IMR-90 (cell line): ENCODE data around the gene PNMA8B. TPM values are rescaled to one million over a fixed set of nuclear protein-coding genes. Genes with fewer than 3 reads are reported as not detected.

Experiments
- ATAC-seq: fragments of 200-7000 bp; cut with Tn5 transposase; 2 replicates; pipeline ENCODE4 v1.9.1; 2020; ENCODE audit warnings: low read depth, mild to moderate bottlenecking, moderate library complexity
- BruUV-seq: library from RNA; stranded (reverse); fragments of 400-500 nt; replicated peaks from 2 replicates; lab custom pipeline; 2021; lab: Mats Ljungman, UMichigan
- CTCF ChIA-PET: fragments of 300-600 bp; formaldehyde crosslinking; extraction: SDS; loops from one replicate; lab custom pipeline; 2021; ENCODE audit warnings: antibody characterized with exemption; lab: Yijun Ruan, JAX
- POLR2A ChIA-PET: fragments of 300-600 bp; sonication (Branson Sonifier 250); formaldehyde crosslinking; loops from one replicate; lab custom pipeline; 2022; ENCODE audit warnings: antibody characterized with exemption; ENCODE audit not compliant: unreplicated experiment; lab: Charles Lee
- DNase-seq: peaks from one replicate; pipeline ENCODE4 v3.0.0; 2013
- H2AFZ ChIP-seq: replicated peaks from 2 replicates; pipeline ENCODE3; 2013; ENCODE audit warnings: low read length, mild to moderate bottlenecking; ENCODE audit not compliant: poor library complexity
- H2AK5ac ChIP-seq: 2 replicates; pipeline ENCODE4 v1.6.1; 2013; ENCODE audit warnings: low read depth, low read length, inconsistent platforms
- H2AK9ac ChIP-seq: replicated peaks from 2 replicates; pipeline ENCODE3; 2013; ENCODE audit warnings: mild to moderate bottlenecking, low read depth, low read length, moderate library complexity; ENCODE audit not compliant: poor library complexity
- H2BK120ac ChIP-seq: 2 replicates; pipeline ENCODE4 v1.6.1; 2013; ENCODE audit warnings: low read depth, low read length, inconsistent platforms
- H2BK15ac ChIP-seq: 3 replicates; pipeline ENCODE4 v1.6.1; 2013; ENCODE audit warnings: low read depth, low read length, inconsistent platforms
- H2BK20ac ChIP-seq: 2 replicates; pipeline ENCODE4 v1.6.1; 2013; ENCODE audit warnings: low read depth, mild to moderate bottlenecking, inconsistent platforms, low read length, moderate library complexity
- H2BK5ac ChIP-seq: 2 replicates; pipeline ENCODE4 v1.6.1; 2013; ENCODE audit warnings: mild to moderate bottlenecking, low read depth, low read length, inconsistent platforms; ENCODE audit not compliant: poor library complexity, severe bottlenecking
- H3K14ac ChIP-seq: replicated peaks from 2 replicates; pipeline ENCODE4 v1.6.1; 2013; ENCODE audit warnings: low read depth, low read length, inconsistent platforms
- H3K18ac ChIP-seq: 2 replicates; pipeline ENCODE4 v1.6.1; 2013; ENCODE audit warnings: low read depth, low read length, control low read depth
- H3K23ac ChIP-seq: 2 replicates; pipeline ENCODE4 v1.6.1; 2013; ENCODE audit warnings: low read depth, low read length, inconsistent platforms
- H3K27ac ChIP-seq: 2 replicates; pipeline ENCODE4 v1.5.1; 2013; ENCODE audit warnings: mild to moderate bottlenecking, control low read depth, low read length; ENCODE audit not compliant: insufficient read depth
- H3K27me3 ChIP-seq: 2 replicates; pipeline ENCODE4 v1.6.1; 2013; ENCODE audit warnings: low read length; ENCODE audit not compliant: control insufficient read depth, insufficient read depth
- H3K36me3 ChIP-seq: 2 replicates; pipeline ENCODE4 v1.6.1; 2013; ENCODE audit warnings: low read length, mixed read lengths; ENCODE audit not compliant: control insufficient read depth, insufficient read depth
- H3K4ac ChIP-seq: 2 replicates; pipeline ENCODE4 v1.6.1; 2013; ENCODE audit warnings: low read depth, low read length, inconsistent platforms
- H3K4me1 ChIP-seq: 2 replicates; pipeline ENCODE4 v1.6.1; 2013; ENCODE audit warnings: low read length, mixed read lengths; ENCODE audit not compliant: control insufficient read depth, insufficient read depth
- H3K4me2 ChIP-seq: 2 replicates; pipeline ENCODE4 v1.6.1; 2013; ENCODE audit warnings: low read depth, mild to moderate bottlenecking, control low read depth, low read length, moderate library complexity
- H3K4me3 ChIP-seq: 2 replicates; pipeline ENCODE4 v1.5.1; 2013; ENCODE audit warnings: low read depth, mild to moderate bottlenecking, control low read depth, low read length, moderate library complexity; ENCODE audit not compliant: insufficient read depth
- H3K56ac ChIP-seq: 2 replicates; pipeline ENCODE4 v1.6.1; 2013; ENCODE audit warnings: low read length, inconsistent platforms; ENCODE audit not compliant: insufficient read depth; ENCODE audit errors: extremely low read depth
- H3K79me1 ChIP-seq, 2 experiments: 2 replicates each; pipeline ENCODE4 v1.6.1; 2013; ENCODE audit warnings: low read length in 2 of 2, inconsistent platforms in 1 of 2, low read depth in 1 of 2
- H3K9ac ChIP-seq: 2 replicates; pipeline ENCODE4 v1.6.1; 2013; ENCODE audit warnings: low read depth, low read length, control low read depth
- H3K9me1 ChIP-seq: 2 replicates; pipeline ENCODE4 v1.6.1; 2013; ENCODE audit warnings: low read length, inconsistent platforms; ENCODE audit not compliant: insufficient read depth
- H3K9me3 ChIP-seq: 2 replicates; pipeline ENCODE4 v1.6.1; 2013; ENCODE audit warnings: low read length; ENCODE audit not compliant: control insufficient read depth, insufficient read depth
- H4K20me1 ChIP-seq: 2 replicates; pipeline ENCODE4 v1.6.1; 2013; ENCODE audit warnings: low read length, inconsistent platforms; ENCODE audit not compliant: insufficient read depth
- H4K5ac ChIP-seq: 2 replicates; pipeline ENCODE4 v1.6.1; 2013; ENCODE audit warnings: mild to moderate bottlenecking, low read depth, low read length, control low read depth
- H4K8ac ChIP-seq, 2 experiments: 2 replicates each; pipeline ENCODE4 v1.6.1; 2013; ENCODE audit warnings: low read depth in 2 of 2, low read length in 2 of 2, control low read depth in 1 of 2, inconsistent platforms in 1 of 2
- H4K91ac ChIP-seq: 2 replicates; pipeline ENCODE4 v1.6.1; 2013; ENCODE audit warnings: low read depth, low read length, inconsistent platforms; ENCODE audit not compliant: insufficient read depth
- BHLHE40 ChIP-seq: fragments of 150-350 bp; IDR thresholded peaks from 2 replicates; pipeline ENCODE4 v1.6.1; 2016; ENCODE audit warnings: mild to moderate bottlenecking, low read depth, low read length
- CTCF ChIP-seq: conservative IDR thresholded peaks from 2 replicates; pipeline ENCODE4 v1.5.1; 2012; ENCODE audit warnings: mild to moderate bottlenecking, low read depth, low read length, improper control_type of control experiment
- FOS ChIP-seq: fragments of 150-350 bp; IDR thresholded peaks from 2 replicates; pipeline ENCODE4 v1.6.1; 2016; ENCODE audit warnings: low read depth, low read length
- MAFK ChIP-seq: IDR thresholded peaks from 2 replicates; pipeline ENCODE4 v1.6.1; 2012; ENCODE audit warnings: low read depth, low read length, improper control_type of control experiment
- MXI1 ChIP-seq: IDR thresholded peaks from 2 replicates; pipeline ENCODE4 v1.6.1; 2012; ENCODE audit warnings: low read depth, mild to moderate bottlenecking, low read length, moderate library complexity, borderline replicate concordance
- RFX5 ChIP-seq: IDR thresholded peaks from 2 replicates; pipeline ENCODE4 v1.8.0; 2012; ENCODE audit warnings: low read depth, mild to moderate bottlenecking, low read length, moderate library complexity
- WGBS, 2 experiments: methylation state at CpG; one replicate each; pipeline versions ENCODE4 v1.1.5 to v1.1.7; 2013; ENCODE audit warnings: missing lambda C conversion rate in 2 of 2; ENCODE audit not compliant: insufficient read length in 1 of 2; ENCODE audit errors: extremely low coverage in 2 of 2; 5-methylcytosine and 5-hydroxymethylcytosine counted together
- dilution Hi-C: fragments of 300-500 bp; cut with HindIII; formaldehyde crosslinking; loops from one replicate; pipeline ENCODE4 v1.14.3; 2018; ENCODE audit warnings: low sequenced_read_pairs; ENCODE audit not compliant: unreplicated experiment
- in situ Hi-C: fragments of 300-500 bp; cut with MboI; formaldehyde crosslinking; loops from 3 replicates; pipeline ENCODE4 v1.14.3; 2019; ENCODE audit warnings: low sequenced_read_pairs, inconsistent platforms, mixed read lengths
- intact Hi-C: fragments of 100-400 bp; cut with micrococcal nuclease; formaldehyde crosslinking; loops from 2 replicates; pipeline ENCODE4 v1.10.0; 2022
- polyA plus RNA-seq, 3 experiments: library from polyadenylated mRNA; depleted of rRNA; stranded (reverse); fragments of >200 nt; gene quantifications; 2 replicates each; pipeline ENCODE4 v1.2.3, GENCODE V29; 2012; ENCODE audit warnings: low replicate concordance in 1 of 3
- total RNA-seq: library from RNA; depleted of rRNA; stranded (reverse); fragments of >200 nt; gene quantifications from 2 replicates; pipeline ENCODE4 v1.2.3, GENCODE V29; 2012

PNMA8B gene
- total and polyA plus RNA-seq, 2 of the 4 experiments (the other 2 are of a cell fraction), result 0.12 to 0.18 TPM

GRCh38 chr19:46446021-46446420, 49.6 kb downstream of the PNMA8B start:
- in situ Hi-C loops, result no loop called here

More at GRCh38 chr19:46446021-46446420, 49.6 kb downstream of the PNMA8B start:
- H4K5ac ChIP-seq, result no peak overlapping the region
- H2BK5ac ChIP-seq, result no peak overlapping the region
- H3K23ac ChIP-seq, result no peak overlapping the region
- H3K4me3 ChIP-seq, result no peak overlapping the region
- TF ChIP-seq RFX5 (no peak), MAFK (no peak), BHLHE40 (no peak), FOS (no peak), CTCF (no peak), MXI1 (no peak)
- H2AK5ac ChIP-seq, result no peak overlapping the region
- no peaks in the 10 kb centered on the region for H3K36me3 ChIP-seq
- no peak for ATAC-seq
- H2BK15ac ChIP-seq, result no peak overlapping the region
- H3K56ac ChIP-seq, result no peak overlapping the region
- ChIA-PET CTCF (no interaction called here), POLR2A (no interaction called here)
- intact Hi-C loops (no loop called here), dilution Hi-C loops (no loop called here)
- no peak overlapping the region for H3K14ac ChIP-seq
- no peak overlapping the region for H2AK9ac ChIP-seq
- no peak overlapping the region for H3K4ac ChIP-seq
- no peak overlapping the region for H3K9ac ChIP-seq
- H4K20me1 ChIP-seq, result no peaks in the 10 kb centered on the region
- H4K91ac ChIP-seq, result no peak overlapping the region
- H2BK20ac ChIP-seq, result no peak overlapping the region
- H3K9me3 ChIP-seq, result peaks cover 5% of the 10 kb centered on the region
- H2AFZ ChIP-seq, result no peak overlapping the region
- peaks cover 1% of the 10 kb centered on the region; the same call in 1 of the 2 replicates for H3K4me1 ChIP-seq
- no peak overlapping the region for H3K27ac ChIP-seq
- BruUV-seq, result no TSS peak
- no peaks in the 10 kb centered on the region for H3K79me1 ChIP-seq
- DNase-seq, result no peak
- 85% methylated on average over 10 of the region's 15 CpGs; no CpG with 5 or more reads in 1 of the 2 experiments for whole genome bisulfite sequencing, 2 experiments
- H3K4me2 ChIP-seq, result no peak overlapping the region
- no peak overlapping the region for H2BK120ac ChIP-seq
- no peaks in the 10 kb centered on the region; the same call in 1 of the 2 replicates for H3K27me3 ChIP-seq
- H3K9me1 ChIP-seq, result 0 out of 2 replicates have a peak, but pooled peaks cover 2% of the 10 kb centered on the region
- H3K18ac ChIP-seq, result no peak overlapping the region
- no peak overlapping the region for H4K8ac ChIP-seq
